Measurements from ENCODE around the gene EEF1AKMT1.
A peak's percentile ranks its signal among the peaks of the same experiment; 100 is the strongest.

EEF1AKMT1 gene

GRCh38 chr13:20772401-20773131, 1.2 kb downstream of the EEF1AKMT1 start:
- no peak for TF ChIP-seq BACH2 (CRISPR knock-in tag; IDR thresholded peaks at IDR 0.05; ENCODE audit: borderline replicate concordance)
- TF ChIP-seq TSHZ2 (CRISPR knock-in tag; IDR thresholded peaks at IDR 0.05), result no peak
- no peak for TF ChIP-seq SNAI2 (CRISPR knock-in tag; IDR thresholded peaks at IDR 0.05)
- TF ChIP-seq ISL1 (CRISPR knock-in tag; IDR thresholded peaks at IDR 0.05), result peak; percentile 66
- no peak for TF ChIP-seq PPARA (CRISPR knock-in tag; IDR thresholded peaks at IDR 0.05; ENCODE audit: borderline replicate concordance)
- no peak for TF ChIP-seq TOX (CRISPR knock-in tag; IDR thresholded peaks at IDR 0.05; ENCODE audit: borderline replicate concordance)
- no peak for TF ChIP-seq TCF4 (CRISPR knock-in tag; IDR thresholded peaks at IDR 0.05; ENCODE audit: borderline replicate concordance)
- TF ChIP-seq ZNF565 (CRISPR knock-in tag; conservative IDR thresholded peaks at IDR 0.05; ENCODE audit: low read depth), result no peak
- TF ChIP-seq ZC3H10 (CRISPR knock-in tag; IDR thresholded peaks at IDR 0.05), result no peak
- 0 out of 2 replicates have a peak, but pooled peaks have one; percentile 9 for TF ChIP-seq CSDC2 (CRISPR knock-in tag; IDR thresholded peaks at IDR 0.05)
- no peak for TF ChIP-seq RARB (CRISPR knock-in tag; IDR thresholded peaks at IDR 0.05)
- 0 out of 2 replicates have a peak, but pooled peaks have one; percentile 44 for TF ChIP-seq CREB5 (CRISPR knock-in tag; IDR thresholded peaks at IDR 0.05; ENCODE audit: low read depth)
- ATAC-seq, result 0 out of 3 replicates have a peak, but pooled peaks have one; percentile 10

GRCh38 chr13:20769834-20770233, 3.9 kb downstream of the EEF1AKMT1 start:
- no peak for TF ChIP-seq TOX (CRISPR knock-in tag; IDR thresholded peaks at IDR 0.05; ENCODE audit: borderline replicate concordance)
- TF ChIP-seq CSRNP3 (CRISPR knock-in tag; IDR thresholded peaks at IDR 0.05), result no peak
- TF ChIP-seq RARB (CRISPR knock-in tag; IDR thresholded peaks at IDR 0.05), result no peak
- TF ChIP-seq ZNF8 (CRISPR knock-in tag; IDR thresholded peaks at IDR 0.05), result no peak
- no peak for TF ChIP-seq GLIS3 (CRISPR knock-in tag; IDR thresholded peaks at IDR 0.05)
- TF ChIP-seq ISL1 (CRISPR knock-in tag; IDR thresholded peaks at IDR 0.05), result no peak
- no peak for TF ChIP-seq CREB5 (CRISPR knock-in tag; IDR thresholded peaks at IDR 0.05; ENCODE audit: low read depth)
- no peak for TF ChIP-seq ZFP30 (CRISPR knock-in tag; IDR thresholded peaks at IDR 0.05)
- no peak for TF ChIP-seq CSDC2 (CRISPR knock-in tag; IDR thresholded peaks at IDR 0.05)
- no peak for TF ChIP-seq ZNF565 (CRISPR knock-in tag; conservative IDR thresholded peaks at IDR 0.05; ENCODE audit: low read depth)
- no peak for TF ChIP-seq ESRRG (CRISPR knock-in tag; IDR thresholded peaks at IDR 0.05)
- no peak for TF ChIP-seq ZC3H10 (CRISPR knock-in tag; IDR thresholded peaks at IDR 0.05)
- TF ChIP-seq TCF4 (CRISPR knock-in tag; IDR thresholded peaks at IDR 0.05; ENCODE audit: borderline replicate concordance), result no peak
- ATAC-seq, result no peak

GRCh38 chr13:20769091-20769490, 4.7 kb downstream of the EEF1AKMT1 start:
- TF ChIP-seq ZNF565 (CRISPR knock-in tag; conservative IDR thresholded peaks at IDR 0.05; ENCODE audit: low read depth) (no peak), CSRNP3 (CRISPR knock-in tag; IDR thresholded peaks at IDR 0.05) (no peak), PATZ1 (CRISPR knock-in tag; IDR thresholded peaks at IDR 0.05; ENCODE audit: borderline replicate concordance) (no peak), OSR1 (CRISPR knock-in tag; IDR thresholded peaks at IDR 0.05) (no peak), ISL1 (CRISPR knock-in tag; IDR thresholded peaks at IDR 0.05) (no peak)
- ATAC-seq, result no peak

Data from SK-N-SH treated with all-trans-retinoic acid at 6 μM for 48 hours (cell line).